Lower leg skin (tissue), 4 donors: Measurements from ENCODE around the gene GRK6. TPM values are rescaled to one million over a fixed set of nuclear protein-coding genes. Genes with fewer than 3 reads are reported as not detected.

ENCODE experiments used
- DNase-seq, 2 donors: peaks; one replicate each; pipeline ENCODE4 v3.0.0-alpha.2; 2019; ENCODE audit warnings: low spot score in 2 of 2
- H3K4me3 ChIP-seq: fragments of 200-600 bp; sonication (generic); 2 replicates; pipeline ENCODE4 v1.5.1; 2017; ENCODE audit warnings: mild to moderate bottlenecking, low read depth; ENCODE audit not compliant: poor library complexity, severe bottlenecking
- CTCF ChIP-seq, 3 donors: fragments of 450-650 bp; IDR thresholded peaks; one replicate each; pipeline ENCODE4 v1.5.1; 2016; ENCODE audit warnings: antibody characterized with exemption in 3 of 3, mild to moderate bottlenecking in 3 of 3, moderate library complexity in 2 of 3
- POLR2A ChIP-seq, 2 donors: fragments of 450-650 bp; IDR thresholded peaks; one replicate each; pipeline ENCODE4 v1.6.1; 2016 to 2017; ENCODE audit warnings: antibody characterized with exemption in 2 of 2, mild to moderate bottlenecking in 1 of 2, moderate library complexity in 1 of 2
- WGBS, 2 donors: methylation state at CpG; one replicate each; pipeline ENCODE4 v1.1.5; 2018; 5-methylcytosine and 5-hydroxymethylcytosine counted together
- intact Hi-C: fragments of 100-400 bp; cut with DNase I; formaldehyde crosslinking; loops from one replicate; pipeline ENCODE4 v1.15.0; 2023; ENCODE audit warnings: low total_unique reads
- total RNA-seq, 4 donors: library from RNA; depleted of rRNA; stranded (reverse); fragments of >200 nt; gene quantifications; one replicate each; pipeline ENCODE4 v1.1.0, GENCODE V29; 2016

Gene GRK6
- total RNA-seq, 4 donors from 2014 or later = 29.5 to 56.7 (median 38.1) TPM

- 78 to 80% methylated on average over 9 of the region's 9 CpGs for WGBS, 2 donors
- no peak overlapping the region for H3K4me3 ChIP-seq
- intact Hi-C loops = no loop called here
- TF ChIP-seq POLR2A (IDR thresholded peaks at IDR 0.05) (no peak), CTCF (IDR thresholded peaks at IDR 0.05) (no peak)
- no peak for DNase-seq
These were observed 43.3 kb upstream of the GRK6 start for GRCh38 chr5:177383181-177383580.

DNA sequence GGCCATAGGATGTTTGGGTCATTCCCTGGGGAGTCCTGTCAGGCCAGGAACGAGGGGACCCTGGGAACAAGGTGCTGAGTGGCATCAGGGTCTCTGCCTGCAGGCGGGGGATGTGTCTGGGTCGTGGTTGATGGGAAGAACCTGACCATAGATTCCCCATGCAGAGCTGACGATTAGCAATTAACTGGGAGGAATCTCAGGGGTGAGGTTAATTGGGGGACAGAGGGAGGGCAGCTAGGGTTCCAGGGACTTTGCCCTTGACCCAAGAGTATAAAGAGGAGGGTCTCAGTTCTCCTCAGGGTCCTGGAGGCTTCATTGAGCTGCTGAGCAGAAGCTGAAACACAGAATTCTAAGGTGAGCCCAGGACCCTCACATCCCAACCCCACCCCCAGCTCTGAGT lies 42.3 kb upstream of the GRK6 start, which contains the start of gene SLC34A1:
Gene SLC34A1, plus strand, starts transcription at position 301 of the 400 bp plus-strand sequence. CDS start 1,308 bp downstream, outside the sequence.
- 77 to 95% methylated on average over 4 of the region's 4 CpGs for WGBS, 2 donors
- no peak within 1 kb of the TSS for H3K4me3 ChIP-seq
- no peak for TF ChIP-seq CTCF (IDR thresholded peaks at IDR 0.05)
- TF ChIP-seq POLR2A (IDR thresholded peaks at IDR 0.05) = no peak
- no peak for DNase-seq
- intact Hi-C loops = no loop called here

DNA sequence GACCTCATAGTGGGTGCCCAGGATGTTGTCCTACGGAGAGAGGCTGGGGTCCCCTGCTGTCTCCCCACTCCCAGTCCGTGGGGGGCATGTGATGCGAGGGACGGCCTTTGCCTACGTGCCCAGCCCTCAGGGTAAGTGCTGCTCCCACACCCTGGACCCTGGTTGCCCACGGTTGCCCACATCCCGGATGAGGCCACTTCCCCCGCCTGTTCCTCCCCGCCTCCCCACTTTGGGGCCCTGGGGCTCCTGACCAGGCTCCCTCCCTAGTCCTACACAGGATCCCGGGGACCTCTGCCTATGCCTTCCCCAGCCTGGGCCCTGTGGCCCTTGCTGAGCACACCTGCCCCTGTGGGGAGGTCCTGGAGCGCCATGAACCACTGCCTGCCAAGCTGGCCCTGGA lies 40.8 kb upstream of the GRK6 start:
- H3K4me3 ChIP-seq = no peak overlapping the region
- TF ChIP-seq CTCF (IDR thresholded peaks at IDR 0.05) (no peak), POLR2A (IDR thresholded peaks at IDR 0.05) (no peak)
- WGBS, 2 donors = 74 to 79% methylated on average over 7 to 11 of the region's 11 CpGs
- no peak for DNase-seq
- intact Hi-C loops = no loop called here

- WGBS, 2 donors = 64 to 77% methylated on average over 7 to 8 of the region's 8 CpGs
- no peak for DNase-seq
- intact Hi-C loops = no loop called here
- H3K4me3 ChIP-seq = no peak overlapping the region
- TF ChIP-seq CTCF (IDR thresholded peaks at IDR 0.05) (no peak), POLR2A (IDR thresholded peaks at IDR 0.05) (no peak)
These were observed 39.9 kb upstream of the GRK6 start for GRCh38 chr5:177386542-177386941.

DNA sequence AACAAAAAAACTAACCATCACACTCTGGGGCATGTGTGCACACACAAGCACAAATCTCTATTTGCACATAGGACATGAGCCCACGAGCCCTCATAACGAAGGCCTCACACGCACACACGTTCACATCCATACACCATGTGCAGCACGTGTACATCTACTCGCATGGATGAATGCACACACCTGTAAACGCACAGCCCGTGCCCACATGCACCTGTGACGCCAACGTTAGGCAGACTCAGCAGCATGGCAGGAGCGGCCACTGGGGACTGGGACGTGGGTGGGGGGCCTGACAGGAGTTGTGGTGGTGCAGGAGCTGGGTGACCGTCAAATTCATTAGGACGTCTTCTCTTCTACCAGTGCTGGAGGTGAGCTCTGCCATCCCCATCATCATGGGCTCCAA lies 39.1 kb upstream of the GRK6 start:
- DNase-seq = no peak
- intact Hi-C loops = no loop called here
- TF ChIP-seq CTCF (IDR thresholded peaks at IDR 0.05) (no peak), POLR2A (IDR thresholded peaks at IDR 0.05) (no peak)
- H3K4me3 ChIP-seq = no peak overlapping the region
- WGBS, 2 donors = 89 to 90% methylated on average over 14 of the region's 14 CpGs

DNA sequence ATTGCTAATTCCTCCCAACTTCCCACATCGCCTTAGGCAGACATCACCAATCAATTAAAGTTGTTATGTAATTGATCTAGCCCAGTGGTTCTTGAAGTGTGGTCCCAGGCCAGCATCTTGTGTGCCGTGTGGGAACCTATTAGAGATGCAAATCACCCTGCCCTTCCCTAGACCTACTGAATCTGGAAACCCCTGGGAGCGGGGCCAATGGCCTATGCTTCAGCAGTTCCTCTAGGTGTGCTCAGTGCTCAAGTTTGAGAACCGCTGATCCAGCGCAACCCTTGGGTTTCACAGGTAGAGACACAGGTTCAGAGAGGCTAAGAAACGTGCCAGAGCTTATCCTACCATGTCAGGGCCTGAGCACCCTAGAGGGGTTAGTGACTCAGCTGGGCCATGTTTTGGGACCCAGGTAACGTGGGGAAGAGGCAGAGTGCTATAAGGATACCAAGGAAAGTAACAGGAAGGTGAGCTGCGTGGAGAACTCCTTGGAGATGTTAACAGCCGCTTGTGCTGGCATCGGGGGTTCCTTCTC lies 37.9 kb upstream of the GRK6 start:
- intact Hi-C loops = no loop called here
- TF ChIP-seq POLR2A (IDR thresholded peaks at IDR 0.05) (no peak), CTCF (IDR thresholded peaks at IDR 0.05) (no peak)
- WGBS, 2 donors = 56 to 65% methylated on average over 10 of the region's 10 CpGs
- DNase-seq = no peak
- H3K4me3 ChIP-seq = no peak overlapping the region
